ENCODE measurements around the gene HOXA10.
A peak's percentile ranks its signal among the peaks of the same experiment; 100 is the strongest.

The HOXA10 gene

DNA sequence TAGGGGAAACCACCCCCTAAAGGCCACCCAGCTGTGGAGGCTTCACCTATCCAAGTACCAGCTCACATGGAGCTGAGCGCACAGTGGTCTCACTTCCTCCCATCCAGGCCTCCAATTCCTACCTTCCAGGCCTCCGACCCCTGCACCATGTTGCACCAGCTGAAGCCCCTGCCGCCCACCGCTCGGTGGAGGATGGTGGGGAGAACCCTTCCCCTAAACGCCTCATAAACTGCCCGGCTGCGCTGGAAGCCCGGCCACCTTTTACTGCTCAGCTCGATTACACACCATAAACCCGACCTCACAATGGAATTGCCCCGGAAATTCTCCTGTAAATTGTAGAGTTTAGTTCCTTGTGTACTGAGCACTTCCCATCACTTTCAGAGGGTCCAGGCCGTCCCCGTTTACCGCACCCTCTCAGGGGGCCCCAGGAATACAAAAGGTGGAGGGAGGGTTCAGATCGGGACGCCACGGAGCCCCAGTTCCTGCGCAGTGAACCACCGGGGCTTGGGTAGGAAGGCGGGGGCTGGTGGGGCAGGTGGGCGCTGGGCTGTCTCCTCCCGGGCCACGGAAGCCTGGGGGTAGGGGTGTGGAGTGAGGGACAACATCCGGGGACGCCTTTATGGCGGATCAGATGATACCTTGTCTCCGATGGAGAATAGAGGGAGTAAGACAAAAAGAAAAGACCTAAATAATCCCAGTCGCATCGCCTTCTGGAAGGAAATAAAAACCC, 16.3 kb downstream of the HOXA10 start:
- no peak for DNase-seq

DNA sequence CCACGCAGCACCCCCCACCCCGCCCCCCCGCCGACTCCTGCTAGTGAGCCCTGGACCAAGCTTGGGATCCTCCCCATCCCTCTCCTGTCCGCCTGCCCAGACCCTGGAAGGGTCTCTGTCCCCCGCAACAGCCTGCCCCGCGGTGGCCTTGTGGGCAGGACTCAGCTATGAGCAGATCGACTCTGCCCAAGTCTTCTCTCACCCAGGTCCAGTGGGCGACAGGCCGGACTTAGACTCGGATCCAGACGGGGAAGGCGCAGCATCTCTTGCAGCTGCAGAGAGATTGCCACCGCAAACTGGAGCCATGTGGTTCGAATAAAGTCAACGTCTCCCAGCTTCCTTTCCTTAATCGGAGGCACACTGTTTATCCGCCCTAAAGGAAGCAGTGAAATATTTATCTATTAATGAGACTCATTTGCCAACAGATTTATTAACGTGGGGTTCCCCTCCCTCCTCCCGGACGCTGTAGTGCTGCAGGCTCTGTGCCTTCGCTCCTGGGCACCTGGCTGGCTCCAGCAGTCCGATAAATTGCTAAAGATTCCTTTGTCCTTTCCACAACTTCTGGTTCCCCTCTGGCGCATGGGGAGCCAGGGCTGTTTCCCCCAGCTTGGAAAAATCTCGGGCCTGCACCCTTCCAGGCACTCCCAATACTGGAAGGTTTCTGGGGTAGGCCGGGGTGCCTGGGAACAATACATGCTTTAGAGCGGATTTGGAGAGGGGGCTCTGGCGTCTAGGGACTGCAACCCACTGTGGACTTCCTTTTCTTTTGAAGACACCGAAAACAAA, 17.0 kb downstream of the HOXA10 start:
- DNase-seq, result no peak

DNA sequence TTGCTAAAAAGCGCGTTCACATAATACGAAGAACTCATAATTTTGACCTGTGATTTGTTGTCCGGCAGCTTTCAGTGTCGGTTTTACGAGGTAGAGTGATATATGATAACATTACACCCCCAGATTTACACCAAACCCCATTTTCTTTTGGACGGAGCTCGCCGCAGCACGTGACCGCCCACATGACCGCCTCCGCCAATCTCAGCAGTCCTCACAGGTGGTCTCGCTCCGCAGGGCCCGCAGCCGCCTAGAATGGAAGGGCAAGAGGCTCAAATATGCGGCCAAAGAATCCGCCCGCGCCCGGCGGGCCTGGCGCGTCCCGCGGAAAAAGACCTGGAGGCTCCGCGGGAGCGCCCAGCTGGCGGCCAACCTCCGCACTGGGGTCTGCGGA, 17.6 kb downstream of the HOXA10 start, which contains the start of gene HOXA7:
HOXA7 (minus strand) TSS at position 168 of the 391 bp plus-strand sequence; CDS start at position 38, 130 bp downstream.
- no peak for DNase-seq

DNA sequence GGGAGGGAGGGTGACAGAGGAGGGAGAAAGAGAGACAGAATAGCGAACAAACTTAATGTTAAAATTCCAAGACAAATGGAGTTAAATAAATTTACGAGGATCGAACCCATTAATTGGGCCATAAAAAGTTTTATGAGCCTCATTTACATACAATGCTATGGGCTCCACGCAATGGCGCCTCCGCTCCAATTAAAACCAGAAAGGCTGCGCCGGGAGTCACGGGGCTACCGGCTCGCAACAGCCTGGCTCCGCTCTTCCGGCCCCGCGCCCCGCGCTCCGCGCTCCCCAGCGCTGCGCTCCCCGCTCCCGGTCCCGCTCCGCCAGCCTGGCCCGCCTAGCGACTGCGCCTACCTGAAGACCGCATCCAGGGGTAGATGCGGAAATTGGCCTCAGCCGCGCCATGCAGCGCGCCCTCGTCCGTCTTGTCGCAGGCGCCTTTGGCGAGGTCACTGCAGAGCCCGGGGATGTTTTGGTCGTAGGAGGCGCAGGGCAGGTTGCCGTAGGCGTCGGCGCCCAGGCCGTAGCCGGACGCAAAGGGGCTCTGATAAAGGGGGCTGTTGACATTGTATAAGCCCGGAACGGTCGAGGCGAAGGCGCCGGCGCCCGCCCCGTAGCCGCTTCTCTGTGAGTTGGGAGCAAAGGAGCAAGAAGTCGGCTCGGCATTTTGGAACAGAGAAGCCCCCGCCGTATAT, 18.2 kb downstream of the HOXA10 start:
- DNase-seq, result no peak

DNA sequence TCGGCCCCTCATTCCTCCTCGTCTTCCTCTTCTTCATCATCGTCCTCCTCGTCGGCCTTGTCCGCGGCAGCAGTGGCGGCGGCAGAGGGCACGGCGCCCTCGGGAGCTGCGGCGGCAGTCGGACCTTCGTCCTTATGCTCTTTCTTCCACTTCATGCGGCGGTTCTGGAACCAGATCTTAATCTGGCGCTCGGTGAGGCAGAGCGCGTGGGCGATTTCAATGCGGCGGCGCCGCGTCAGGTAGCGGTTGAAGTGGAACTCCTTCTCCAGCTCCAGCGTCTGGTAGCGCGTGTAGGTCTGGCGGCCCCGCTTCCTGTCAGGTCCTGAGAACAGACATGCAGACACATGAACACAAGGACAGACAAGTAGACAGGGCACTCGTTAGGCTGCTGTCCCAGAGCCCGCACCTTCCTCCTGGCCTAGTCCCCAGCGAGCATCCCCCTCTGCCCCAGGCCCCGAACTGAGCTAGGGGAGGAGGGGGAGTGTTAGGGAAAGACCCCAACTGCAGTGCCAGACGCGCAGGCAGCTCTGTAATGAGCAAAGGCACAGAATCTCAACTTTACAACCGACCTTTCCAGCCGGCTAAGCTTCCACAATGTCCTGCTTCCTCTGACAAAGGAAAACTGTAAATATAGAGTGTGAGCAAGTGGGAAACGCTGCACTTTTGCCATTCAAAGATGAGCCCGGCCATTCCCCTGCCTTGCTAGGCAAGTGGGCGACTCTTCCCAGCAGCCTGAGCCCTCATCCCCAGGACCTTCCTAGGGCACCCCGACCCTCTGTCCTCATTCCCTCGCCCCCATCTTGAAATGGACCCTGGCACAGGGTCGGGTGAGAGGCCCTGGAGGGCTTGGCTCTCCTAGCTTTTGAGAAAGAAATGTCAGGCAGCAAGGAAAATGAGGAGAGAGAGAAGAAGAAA, 19.0 kb downstream of the HOXA10 start:
- no peak for DNase-seq

DNA sequence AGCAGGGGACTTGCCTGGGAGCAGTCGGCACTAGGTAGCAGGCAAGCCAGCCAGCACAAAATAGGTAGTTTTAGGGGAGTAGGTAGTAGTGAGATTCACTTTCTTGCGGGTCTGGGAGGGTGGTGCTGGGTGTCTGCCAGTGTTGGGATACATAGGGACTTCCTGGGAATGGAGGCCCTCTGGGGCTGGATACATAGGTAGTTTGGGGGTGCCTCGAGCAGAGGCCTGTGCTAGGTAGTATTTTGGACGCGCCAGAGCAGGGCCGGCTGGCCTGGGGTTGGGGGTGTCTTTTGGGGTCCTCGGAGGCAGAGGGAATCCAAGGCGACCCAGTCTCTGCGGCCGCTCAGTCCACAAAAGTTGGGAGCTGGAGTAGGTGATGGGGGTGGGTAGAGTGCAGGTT, 19.8 kb downstream of the HOXA10 start:
- DNase-seq, result no peak

DNA sequence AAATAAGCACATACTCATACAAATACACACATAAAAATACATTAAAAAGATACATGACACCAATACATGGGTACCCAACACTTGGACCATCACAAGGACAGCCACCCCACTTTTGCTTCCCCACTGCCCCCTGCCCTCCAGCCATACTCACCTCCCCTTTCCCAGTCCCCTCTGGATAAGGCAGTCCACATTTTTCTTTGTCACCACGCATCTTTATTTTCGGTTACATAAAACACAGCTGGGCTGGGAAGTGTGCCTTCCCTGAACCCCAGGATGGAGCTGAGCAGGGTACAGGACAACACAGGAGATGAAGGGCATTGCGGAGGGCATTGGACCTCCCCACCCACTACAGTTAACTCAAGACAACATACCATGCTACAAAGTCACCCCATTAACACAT, 20.6 kb downstream of the HOXA10 start:
- DNase-seq, result no peak

DNA sequence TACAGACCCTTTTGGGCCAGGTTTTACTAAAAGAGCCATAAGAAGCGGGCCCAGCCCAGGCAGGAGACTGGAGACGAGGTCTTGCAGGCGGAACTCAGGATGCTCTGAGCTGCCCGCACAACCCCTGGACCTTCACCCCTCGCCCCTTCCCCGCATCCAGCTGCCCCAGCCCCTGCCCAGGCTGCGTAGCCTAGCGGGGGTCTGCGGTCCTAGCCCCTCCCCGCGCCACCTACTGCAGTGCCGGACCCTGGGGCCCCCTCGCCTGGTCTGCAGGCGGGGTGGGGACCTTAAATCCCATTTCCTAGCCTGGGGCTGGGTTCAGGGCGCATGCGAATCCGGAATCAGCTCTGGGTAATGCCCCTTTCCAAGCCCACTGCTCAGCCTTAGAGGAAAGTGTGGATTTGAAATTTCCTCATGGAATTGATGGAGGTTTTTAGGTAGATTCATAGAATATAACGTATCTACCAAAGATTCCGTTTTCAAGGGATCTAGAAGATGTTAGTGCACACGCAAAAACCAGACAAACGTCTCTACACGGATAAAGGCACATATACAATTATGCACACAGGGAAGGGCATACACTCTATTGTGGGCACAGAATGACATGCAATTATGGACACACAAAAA, 21.2 kb downstream of the HOXA10 start:
- no peak for DNase-seq

DNA sequence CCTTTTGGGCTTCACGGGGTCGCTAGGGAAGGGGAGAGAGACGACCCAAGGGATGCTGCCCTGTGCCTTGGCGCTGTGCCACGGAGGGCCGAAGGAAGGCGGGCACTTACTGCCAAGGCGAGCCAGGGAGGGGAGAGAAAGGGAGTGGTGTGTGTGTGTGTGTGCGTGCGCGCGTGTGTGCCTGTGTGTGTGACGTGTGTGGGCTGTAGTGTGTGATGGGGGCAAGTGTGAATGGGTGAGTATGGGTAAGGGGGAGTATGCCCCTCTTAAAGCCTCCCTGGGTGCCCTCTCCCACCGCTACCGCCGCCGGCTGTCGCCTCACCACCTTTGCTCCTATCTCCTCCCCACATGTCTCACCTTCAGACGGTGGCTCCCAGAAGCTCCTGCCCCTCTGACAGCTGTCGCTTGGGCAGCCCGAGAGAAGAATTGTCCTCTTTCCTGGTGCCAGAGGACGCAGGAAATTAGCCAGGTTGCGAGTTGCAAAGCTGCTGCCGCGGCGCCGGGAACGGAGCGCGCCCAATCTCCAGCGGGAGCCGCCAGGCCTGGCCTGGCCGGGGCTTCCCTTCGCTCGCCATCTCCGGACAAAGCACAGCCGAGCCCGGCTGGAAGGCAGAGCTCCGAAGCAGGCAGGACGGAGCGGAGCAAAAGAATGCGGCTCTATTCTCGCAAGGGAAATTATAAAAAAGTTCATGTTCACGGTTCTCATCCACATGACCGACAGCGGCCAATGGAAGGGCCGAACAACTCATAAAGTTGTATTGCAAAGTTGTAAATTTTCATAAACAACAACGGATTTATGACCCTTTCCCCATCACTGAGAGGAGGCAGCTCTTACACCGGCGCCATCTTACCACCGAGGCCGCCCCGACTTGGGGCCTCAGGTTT, 21.9 kb downstream of the HOXA10 start, which contains the start of gene HOXA3:
HOXA3 (minus strand) TSS at position 653 of the 885 bp plus-strand sequence. CDS start 41,943 bp downstream, outside the sequence.
- no peak for DNase-seq

DNA sequence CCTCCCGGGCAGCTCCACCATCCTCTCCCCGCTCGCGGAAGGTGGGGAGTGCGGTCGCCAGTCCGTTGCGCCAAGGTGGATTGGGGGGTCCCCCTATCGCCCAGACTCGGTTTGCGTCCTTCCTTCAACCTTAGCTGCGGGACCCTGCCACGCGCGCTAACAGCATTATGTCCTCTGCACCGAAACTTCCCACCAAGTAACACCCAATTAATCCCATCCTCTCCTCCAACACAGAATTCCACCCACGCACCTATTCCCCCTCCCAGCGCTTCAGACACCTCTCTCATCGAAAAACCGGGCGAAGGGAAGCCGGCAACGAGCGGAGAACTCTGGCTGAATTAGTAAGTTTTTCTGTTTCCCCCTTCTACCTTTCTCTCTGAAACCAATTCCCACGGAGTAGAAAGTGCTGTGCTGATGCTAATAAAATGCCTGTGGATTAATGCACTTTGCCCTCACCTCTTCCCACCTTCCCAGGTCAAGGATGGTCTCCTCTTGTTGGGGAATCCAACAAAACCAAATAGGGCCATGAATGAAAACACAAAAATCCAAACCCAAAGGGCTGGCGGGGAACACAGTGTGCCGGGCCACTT, 22.7 kb downstream of the HOXA10 start:
- DNase-seq, result no peak

DNA sequence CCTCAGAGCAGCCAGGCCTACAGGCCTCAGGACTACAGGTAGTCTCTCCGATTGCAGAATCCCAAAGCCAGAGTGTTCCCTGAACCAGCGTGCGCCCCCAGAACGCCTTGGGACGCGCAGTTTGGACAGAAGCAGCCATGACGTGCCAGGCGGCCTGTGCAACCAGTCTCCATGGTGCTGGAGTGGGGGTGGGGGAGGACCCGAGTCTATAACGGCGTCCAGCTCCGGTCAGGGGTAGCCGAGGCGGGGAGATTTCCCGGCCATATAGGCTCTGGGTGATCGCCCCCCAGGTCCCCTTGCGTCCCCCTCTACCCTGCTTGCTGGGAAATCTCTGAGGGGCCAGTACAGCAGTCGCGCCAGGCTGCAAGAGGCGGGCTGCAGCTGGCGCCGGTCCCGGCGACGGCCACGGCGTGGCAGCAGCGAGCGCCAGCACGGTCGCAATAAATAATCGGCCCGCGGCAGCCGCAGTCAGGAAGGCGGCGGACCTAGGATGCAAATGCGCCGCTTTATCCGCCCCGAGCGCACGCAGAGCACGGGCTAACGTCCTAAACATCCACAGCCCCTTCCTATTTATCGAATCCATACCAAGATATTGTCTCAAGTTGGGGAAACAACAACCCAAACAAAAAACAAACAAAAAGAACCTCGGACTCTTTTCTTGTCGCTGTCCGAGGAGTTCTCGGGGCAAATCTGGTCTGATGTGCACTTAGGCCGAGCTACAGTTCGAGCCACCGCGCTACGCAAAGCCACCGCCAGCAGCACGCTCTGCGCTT, 23.4 kb downstream of the HOXA10 start:
- peak in 12 of 51 donors; percentile 4 to 56 (median 17) for DNase-seq

DNA sequence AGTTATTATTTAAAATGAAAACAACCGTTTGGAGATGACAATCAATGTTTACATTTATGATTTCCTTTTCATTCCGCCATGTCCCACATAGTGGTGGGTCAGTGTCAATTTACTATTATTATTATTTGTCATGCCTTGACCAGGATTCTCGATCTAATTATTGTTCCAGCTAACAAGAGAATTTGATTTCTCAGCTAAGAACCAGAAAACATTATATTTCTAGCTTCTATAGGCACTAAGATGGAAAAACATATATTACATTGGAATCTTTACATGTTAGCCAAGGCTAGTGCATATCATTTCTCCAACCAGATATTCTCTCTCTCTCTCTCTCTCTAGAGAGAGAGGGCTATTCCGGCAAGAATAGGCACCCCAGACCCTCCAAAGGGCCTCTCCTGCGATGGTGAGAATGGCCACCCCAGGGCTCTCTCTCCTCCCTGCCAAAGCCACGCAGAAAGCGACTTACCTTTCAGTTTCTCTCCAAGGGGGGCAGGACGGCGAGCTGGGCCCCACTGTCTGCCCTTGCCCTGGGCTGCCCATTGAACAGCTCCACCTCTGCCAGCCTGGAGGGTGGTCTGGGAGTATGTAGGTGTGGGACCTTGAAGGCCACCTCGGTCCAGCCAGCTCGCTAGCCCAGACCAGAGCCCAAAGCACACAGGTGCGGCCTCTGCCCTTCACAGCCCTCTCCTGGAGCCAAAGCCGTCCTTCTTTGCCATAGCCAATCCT, 24.1 kb downstream of the HOXA10 start:
- DNase-seq, result no peak

DNA sequence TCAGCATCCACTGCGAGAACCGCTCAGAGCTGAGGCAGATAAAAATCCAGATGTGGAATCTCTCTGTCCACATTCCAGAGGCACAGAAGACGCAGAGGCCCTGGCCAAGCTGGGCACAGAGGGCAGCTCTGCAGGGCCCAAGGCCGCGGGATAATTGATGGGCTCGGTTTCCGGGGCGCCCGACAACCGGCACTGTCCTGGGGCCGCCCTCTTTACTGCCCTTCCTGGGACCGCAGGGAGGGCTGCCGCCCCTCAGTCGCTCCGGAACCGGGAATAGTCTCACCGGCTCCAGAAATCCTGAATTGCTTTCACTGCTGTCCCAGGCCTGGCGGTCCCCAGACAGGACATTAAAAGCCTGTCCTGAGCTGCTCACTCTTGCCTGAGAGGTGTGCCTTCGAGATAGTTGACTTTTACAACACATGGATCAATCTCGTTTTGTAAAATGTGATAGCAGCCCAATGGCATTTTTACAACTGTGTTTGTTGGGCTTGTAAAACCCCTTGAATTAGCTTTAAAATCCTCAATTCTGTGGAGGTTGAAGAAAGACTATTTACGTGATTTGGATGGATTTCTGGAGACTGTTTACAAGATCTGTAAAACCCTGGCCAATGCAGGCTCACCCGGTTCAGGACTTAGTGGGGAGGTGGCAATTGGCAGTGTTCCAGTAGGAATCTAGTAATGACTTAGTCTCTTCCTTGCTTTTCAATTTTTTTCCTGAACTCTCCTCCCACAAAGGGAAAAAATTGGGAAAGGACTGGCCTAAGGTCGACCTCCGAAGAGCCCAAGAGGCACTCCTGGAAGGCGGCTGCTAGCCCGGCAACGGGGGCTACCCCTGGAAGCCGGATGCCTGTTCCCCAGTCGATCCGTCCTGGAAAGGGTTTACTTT, 25.1 kb downstream of the HOXA10 start:
- DNase-seq, result no peak

DNA sequence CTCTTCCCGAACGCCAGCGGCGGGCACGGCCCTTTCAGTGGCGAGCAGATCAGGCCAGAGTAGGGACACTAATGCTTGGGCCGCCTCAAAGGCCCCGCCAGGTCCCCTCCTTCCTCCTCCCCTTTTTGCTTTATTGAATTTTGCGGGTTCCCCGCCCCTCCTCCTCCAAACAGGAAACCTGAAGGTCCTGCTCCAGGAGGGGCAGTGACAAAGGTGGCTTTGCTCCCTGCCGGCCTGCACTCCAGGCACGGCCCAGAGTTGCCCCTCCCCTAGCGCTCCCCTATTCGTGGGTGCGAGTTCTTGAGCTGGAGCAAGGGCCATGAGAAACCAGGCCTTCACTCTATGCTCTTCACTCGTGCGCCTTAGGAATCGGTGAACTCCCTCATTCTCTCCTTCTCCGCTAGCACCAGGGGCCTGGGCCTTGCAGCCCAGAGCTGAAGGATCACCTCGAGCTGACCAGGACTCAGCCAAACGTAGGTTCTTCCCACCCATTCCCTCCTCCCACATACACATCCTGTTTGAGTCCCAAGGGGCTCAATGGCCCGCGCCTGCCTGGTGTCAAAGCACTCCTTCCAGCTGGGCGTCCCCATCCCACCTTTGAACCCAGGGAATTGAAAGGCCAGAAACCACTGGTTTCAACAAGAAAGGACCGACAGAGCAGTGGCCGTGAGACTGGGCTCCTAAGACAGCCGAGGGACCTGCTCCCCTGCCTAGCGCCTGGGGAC, 25.9 kb downstream of the HOXA10 start:
- DNase-seq, result no peak

DNA sequence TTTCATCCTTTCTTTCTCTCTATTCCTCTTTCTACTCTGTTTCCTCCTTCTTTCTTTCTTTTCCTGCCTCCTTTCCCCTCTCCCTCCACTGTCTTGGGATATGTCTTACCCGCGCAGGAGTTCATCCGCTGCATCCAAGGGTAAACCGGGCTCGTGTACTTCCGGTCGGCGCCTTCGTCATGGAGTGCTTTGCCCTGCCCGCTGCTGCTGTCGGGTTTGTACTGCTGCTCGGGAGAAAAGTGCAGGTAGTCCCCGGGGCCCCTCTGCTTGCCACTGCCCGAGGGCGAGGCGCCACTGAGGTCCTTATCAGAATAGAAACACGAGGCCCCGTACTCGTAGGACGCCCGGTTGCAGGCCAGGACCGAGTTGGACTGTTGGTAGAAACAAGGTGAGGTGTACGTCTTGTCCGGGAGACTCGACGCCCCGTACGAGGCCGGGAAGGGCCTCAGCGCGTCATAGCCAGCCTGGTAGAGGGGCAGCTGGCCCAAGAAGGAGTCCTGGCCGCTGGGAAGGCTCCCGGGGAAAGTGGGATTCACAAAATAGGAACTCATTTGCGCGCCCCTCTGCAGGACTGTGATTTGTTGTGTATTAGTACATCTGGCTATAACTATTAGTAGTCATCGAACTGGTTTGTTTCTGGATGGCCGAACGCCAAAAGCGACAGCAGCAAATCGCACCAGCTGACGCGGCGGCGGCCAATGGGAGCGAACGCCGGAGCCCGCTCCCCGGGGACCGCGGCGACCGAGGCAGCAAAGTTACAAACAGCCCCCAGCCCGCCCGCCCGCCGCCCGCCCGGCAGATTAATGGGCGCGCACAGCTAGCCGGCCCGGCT, 26.7 kb downstream of the HOXA10 start, which contains the start of gene HOXA6:
HOXA6 (minus strand) TSS at position 576 of the 832 bp plus-strand sequence; CDS start at position 551, 25 bp downstream.
- no peak for DNase-seq

Measured in hypothalamus (tissue), 51 donors.